Mesendoderm (in vitro differentiated cells): ENCODE results near the gene EDN1.

Experiments used
- DNase-seq: peaks from one replicate; pipeline ENCODE4 v3.0.0; 2013
- H2AK5ac ChIP-seq: 2 replicates; pipeline ENCODE4 v1.6.1; 2013; ENCODE audit warnings: low read length, inconsistent platforms
- H2BK120ac ChIP-seq: 2 replicates; pipeline ENCODE4 v1.6.1; 2013; ENCODE audit warnings: low read depth, mild to moderate bottlenecking, low read length, moderate library complexity, mixed read lengths
- H2BK15ac ChIP-seq: replicated peaks from 2 replicates; pipeline ENCODE4 v1.6.1; 2013; ENCODE audit warnings: low read depth, mild to moderate bottlenecking, moderate library complexity
- H2BK5ac ChIP-seq: 2 replicates; pipeline ENCODE4 v1.6.1; 2013; ENCODE audit warnings: low read length, inconsistent platforms
- H3K18ac ChIP-seq: 2 replicates; pipeline ENCODE4 v1.6.1; 2013; ENCODE audit warnings: mild to moderate bottlenecking, low read length, mixed read lengths
- H3K23ac ChIP-seq: one replicate; pipeline ENCODE4 v1.6.1; 2013; ENCODE audit warnings: low read length
- H3K27ac ChIP-seq: 2 replicates; pipeline ENCODE4 v1.5.1; 2013; ENCODE audit warnings: low read depth, mild to moderate bottlenecking, inconsistent platforms, low read length, moderate library complexity
- H3K27me3 ChIP-seq: 2 replicates; pipeline ENCODE4 v1.6.1; 2013; ENCODE audit warnings: low read length, control low read depth, mild to moderate bottlenecking, inconsistent platforms; ENCODE audit not compliant: insufficient read depth, poor library complexity
- H3K36me3 ChIP-seq: 2 replicates; pipeline ENCODE4 v1.6.1; 2013; ENCODE audit warnings: low read length, inconsistent platforms; ENCODE audit not compliant: control insufficient read depth, insufficient read depth
- H3K4ac ChIP-seq: one replicate; pipeline ENCODE4 v1.6.1; 2013; ENCODE audit warnings: low read depth, mild to moderate bottlenecking, low read length, moderate library complexity
- H3K4me1 ChIP-seq: 2 replicates; pipeline ENCODE4 v1.6.1; 2013; ENCODE audit warnings: low read depth, low read length, inconsistent platforms; ENCODE audit not compliant: control insufficient read depth
- H3K4me2 ChIP-seq: 2 replicates; pipeline ENCODE4 v1.6.1; 2013; ENCODE audit warnings: low read length
- H3K4me3 ChIP-seq: 2 replicates; pipeline ENCODE4 v1.5.1; 2013; ENCODE audit warnings: mild to moderate bottlenecking, low read length
- H3K56ac ChIP-seq: one replicate; pipeline ENCODE4 v1.6.1; 2013; ENCODE audit warnings: low read length
- H3K79me1 ChIP-seq: 2 replicates; pipeline ENCODE4 v1.6.1; 2013; ENCODE audit warnings: low read length, inconsistent platforms
- H3K79me2 ChIP-seq: 2 replicates; pipeline ENCODE4 v1.6.1; 2013; ENCODE audit warnings: mild to moderate bottlenecking, low read length; ENCODE audit not compliant: control insufficient read depth, insufficient read depth
- H3K9ac ChIP-seq: 2 replicates; pipeline ENCODE4 v1.6.1; 2013; ENCODE audit warnings: low read length, inconsistent platforms
- H4K5ac ChIP-seq: one replicate; pipeline ENCODE4 v1.6.1; 2013; ENCODE audit warnings: low read length
- H4K8ac ChIP-seq: one replicate; pipeline ENCODE4 v1.6.1; 2013; ENCODE audit warnings: low read depth, mild to moderate bottlenecking, control low read depth, low read length, moderate library complexity
- WGBS: extraction: QIAGEN DNeasy Blood & Tissue Kit; methylation state at CpG from one replicate; pipeline ENCODE4 v1.1.7; 2013; ENCODE audit warnings: low lambda C conversion rate, missing lambda C conversion rate; ENCODE audit not compliant: insufficient coverage; ENCODE audit errors: extremely low coverage; 5-methylcytosine and 5-hydroxymethylcytosine counted together

EDN1 gene

GRCh38 chr6:12265296-12265695 is 24.9 kb upstream of the EDN1 start:
- Histone ChIP-seq H2AK5ac (no peak overlapping the region), H3K9ac (no peak overlapping the region), H3K79me1 (no peaks in the 10 kb centered on the region), H3K4me2 (no peak overlapping the region), H3K27me3 (no peaks in the 10 kb centered on the region), H4K8ac (no peak overlapping the region), H2BK5ac (no peak overlapping the region), H4K5ac (no peak overlapping the region), H3K4me3 (no peak overlapping the region), H2BK120ac (no peak overlapping the region), H3K23ac (no peak overlapping the region), H3K36me3 (no peaks in the 10 kb centered on the region), H3K4me1 (no peaks in the 10 kb centered on the region), H3K27ac (no peak overlapping the region), H2BK15ac (no peak overlapping the region), H3K56ac (no peak overlapping the region), H3K18ac (no peak overlapping the region), H3K4ac (no peak overlapping the region), H3K79me2 (no peaks in the 10 kb centered on the region)
- DNase-seq: no peak
- WGBS: no CpG with 5 or more reads among the region's 1 CpG

- Histone ChIP-seq H2BK15ac (no peak overlapping the region), H3K27me3 (no peaks in the 10 kb centered on the region), H3K4me2 (no peak overlapping the region), H4K8ac (no peak overlapping the region), H3K9ac (no peak overlapping the region), H2BK5ac (no peak overlapping the region), H3K4me1 (no peaks in the 10 kb centered on the region), H2AK5ac (no peak overlapping the region), H3K4ac (no peak overlapping the region), H3K4me3 (no peak overlapping the region), H2BK120ac (no peak overlapping the region), H3K56ac (no peak overlapping the region), H3K36me3 (no peaks in the 10 kb centered on the region), H3K79me1 (no peaks in the 10 kb centered on the region), H3K18ac (no peak overlapping the region), H4K5ac (no peak overlapping the region), H3K79me2 (no peaks in the 10 kb centered on the region), H3K27ac (no peak overlapping the region), H3K23ac (no peak overlapping the region)
- no CpG with 5 or more reads among the region's 2 CpGs for WGBS
- DNase-seq: no peak
Observed at GRCh38 chr6:12265791-12266190, 24.4 kb upstream of the EDN1 start.

GRCh38 chr6:12266571-12266970 is 23.6 kb upstream of the EDN1 start:
- DNase-seq: no peak
- no CpG with 5 or more reads among the region's 2 CpGs for WGBS
- no peak overlapping the region for H3K18ac ChIP-seq

GRCh38 chr6:12269110-12269509 is 21.1 kb upstream of the EDN1 start:
- Histone ChIP-seq H2BK5ac (no peak overlapping the region), H4K8ac (no peak overlapping the region), H3K4ac (no peak overlapping the region), H3K4me3 (no peak overlapping the region), H4K5ac (no peak overlapping the region), H2AK5ac (no peak overlapping the region), H2BK15ac (no peak overlapping the region), H3K79me1 (no peaks in the 10 kb centered on the region), H3K56ac (no peak overlapping the region), H3K18ac (no peak overlapping the region), H3K23ac (no peak overlapping the region), H3K79me2 (no peaks in the 10 kb centered on the region), H2BK120ac (no peak overlapping the region), H3K4me2 (no peak overlapping the region), H3K4me1 (no peaks in the 10 kb centered on the region), H3K27me3 (no peaks in the 10 kb centered on the region), H3K9ac (no peak overlapping the region), H3K27ac (no peak overlapping the region), H3K36me3 (no peaks in the 10 kb centered on the region)
- no peak for DNase-seq
- WGBS: no CpG with 5 or more reads among the region's 2 CpGs

More at GRCh38 chr6:12266571-12266970, 23.6 kb upstream of the EDN1 start:
- H2BK120ac ChIP-seq: no peak overlapping the region
- H3K36me3 ChIP-seq: no peaks in the 10 kb centered on the region
- no peak overlapping the region for H4K5ac ChIP-seq
- H3K9ac ChIP-seq: no peak overlapping the region
- H3K79me2 ChIP-seq: no peaks in the 10 kb centered on the region
- H3K27me3 ChIP-seq: no peaks in the 10 kb centered on the region
- H4K8ac ChIP-seq: no peak overlapping the region
- H3K4me2 ChIP-seq: no peak overlapping the region
- H3K4me1 ChIP-seq: no peaks in the 10 kb centered on the region
- H3K27ac ChIP-seq: no peak overlapping the region
- H3K79me1 ChIP-seq: no peaks in the 10 kb centered on the region
- no peak overlapping the region for H2BK5ac ChIP-seq
- no peak overlapping the region for H3K4me3 ChIP-seq
- no peak overlapping the region for H3K23ac ChIP-seq
- no peak overlapping the region for H3K4ac ChIP-seq
- no peak overlapping the region for H2AK5ac ChIP-seq
- no peak overlapping the region for H2BK15ac ChIP-seq
- H3K56ac ChIP-seq: no peak overlapping the region

- Histone ChIP-seq H3K27me3 (no peaks in the 10 kb centered on the region), H2BK120ac (no peak overlapping the region), H2BK15ac (no peak overlapping the region), H3K4ac (no peak overlapping the region), H4K8ac (no peak overlapping the region), H3K56ac (no peak overlapping the region), H3K9ac (no peak overlapping the region), H3K79me2 (no peaks in the 10 kb centered on the region), H2BK5ac (no peak overlapping the region), H2AK5ac (no peak overlapping the region), H3K4me2 (no peak overlapping the region), H3K23ac (no peak overlapping the region), H3K36me3 (no peaks in the 10 kb centered on the region), H3K27ac (no peak overlapping the region), H3K79me1 (no peaks in the 10 kb centered on the region), H4K5ac (no peak overlapping the region), H3K18ac (no peak overlapping the region), H3K4me1 (no peaks in the 10 kb centered on the region), H3K4me3 (no peak overlapping the region)
- WGBS: no CpG with 5 or more reads among the region's 4 CpGs
- no peak for DNase-seq
Observed at GRCh38 chr6:12270551-12271230, 19.5 kb upstream of the EDN1 start.

GRCh38 chr6:12271594-12271993 is 18.6 kb upstream of the EDN1 start:
- Histone ChIP-seq H3K4me2 (no peak overlapping the region), H3K18ac (no peak overlapping the region)

More at GRCh38 chr6:12271594-12271993, 18.6 kb upstream of the EDN1 start:
- Histone ChIP-seq H3K4ac (no peak overlapping the region), H4K8ac (no peak overlapping the region), H3K9ac (no peak overlapping the region), H3K36me3 (no peaks in the 10 kb centered on the region), H2AK5ac (no peak overlapping the region), H3K56ac (no peak overlapping the region), H3K27me3 (no peaks in the 10 kb centered on the region), H3K27ac (no peak overlapping the region), H4K5ac (no peak overlapping the region), H2BK15ac (no peak overlapping the region), H2BK5ac (no peak overlapping the region), H3K4me1 (no peaks in the 10 kb centered on the region), H3K79me1 (no peaks in the 10 kb centered on the region), H3K4me3 (no peak overlapping the region), H3K23ac (no peak overlapping the region), H3K79me2 (no peaks in the 10 kb centered on the region), H2BK120ac (no peak overlapping the region)
- no CpG with 5 or more reads among the region's 1 CpG for WGBS
- DNase-seq: no peak
